Heart left ventricle (tissue), 13 donors: ENCODE data around the gene BTK.

ENCODE experiments used
- CTCF ChIP-seq, 12 donors: fragments of 200-600 bp; sonication (generic) in 4 of 12; IDR thresholded peaks; one replicate each; pipeline versions ENCODE4 v1.5.0 to v1.8.0; 2018 to 2022; ENCODE audit warnings: antibody characterized with exemption in 12 of 12, mild to moderate bottlenecking in 5 of 12
- POLR2A ChIP-seq, 2 donors: fragments of 450-650 bp; IDR thresholded peaks; one replicate each; pipeline ENCODE4 v1.6.1; 2017; ENCODE audit warnings: antibody characterized with exemption in 2 of 2, mild to moderate bottlenecking in 2 of 2, moderate library complexity in 2 of 2
- donor health status: ischemic (EF 13 %, LVEDD 7.1; RV severe dilation, severe dysfunction).
- donor health status: DM: no; HTN: yes; CAD: no.
- donor health status: DM: no; HTN: no; CAD: no.
- donor health status: ischemic (EF 25% LVEDD 6.9; RV normal size, moderate dysfunction).
- donor health status: ischemic (EF 25% LVEDD 5.7; RV mildly dilated, moderate dysfunction).
- donor health status: ischemic (EF 35%, LVEDD 5.7; RV mildly dilated, moderate dysfunction).
- donor health status: nonischemic (EF 11% LVEDD 7.7; RV severe dilation, severe dysfunction).
- donor health status: DM: yes; HTN: yes; CAD: no.
- donor health status: PGD.
- donor health status: ischemic (EF 29% LVEDD 5.4; RV normal size, mild dysfunction).
- donor health status: nonischemic (EF 23%, LVEDD 6.1; RV moderate dilation, normal function).

GRCh38 chrX:101370888-101371504 is 15.0 kb downstream of the BTK start:
- TF ChIP-seq CTCF (IDR thresholded peaks at IDR 0.05): no peak
- TF ChIP-seq POLR2A (IDR thresholded peaks at IDR 0.05): no peak
